SK-N-SH (cell line): ENCODE measurements around the gene NEMP1. TPM values are rescaled to one million over a fixed set of nuclear protein-coding genes. Genes with fewer than 3 reads are reported as not detected.

Experiments used
- CTCF ChIA-PET: fragments of 300-600, 350-600 bp; formaldehyde crosslinking; extraction: SDS; loops from one replicate; lab custom pipeline; 2021; lab: Yijun Ruan, JAX
- POLR2A ChIA-PET: fragments of 350-600 bp; sonication (Branson Sonifier 250); formaldehyde crosslinking; extraction: SDS; loops from one replicate; lab custom pipeline; 2020; ENCODE audit warnings: antibody characterized with exemption, inconsistent platforms; lab: Yijun Ruan, JAX
- DNase-seq: peaks from one replicate; pipeline ENCODE4 v3.0.0; 2012
- H2AFZ ChIP-seq: fragments of 200-600 bp; sonication (generic); 2 replicates; pipeline ENCODE4 v1.8.1; 2016; ENCODE audit warnings: antibody characterized with exemption, mild to moderate bottlenecking, low read depth
- H3F3A ChIP-seq: fragments of 200-600 bp; sonication (generic); replicated peaks from 2 replicates; pipeline ENCODE3; 2016; ENCODE audit warnings: antibody characterized with exemption, mild to moderate bottlenecking; ENCODE audit not compliant: insufficient read depth
- H3K27ac ChIP-seq, 2 experiments: fragments of 200-500 bp in 1 of 2; fragments of 200-600 bp in 1 of 2; sonication (Bioruptor generic) in 1 of 2; sonication (generic), shearing (Covaris generic) in 1 of 2; 2 replicates each; pipeline versions ENCODE4 v1.5.1 to v1.6.1; 2014 to 2016; ENCODE audit warnings: low read depth in 2 of 2, inconsistent platforms in 1 of 2, low read length in 1 of 2, mild to moderate bottlenecking in 1 of 2, mixed read lengths in 1 of 2
- H3K27me3 ChIP-seq: fragments of 200-600 bp; sonication (generic), shearing (Covaris generic); 2 replicates; pipeline ENCODE4 v1.6.1; 2016; ENCODE audit warnings: mixed run types; ENCODE audit not compliant: insufficient read depth
- H3K36me3 ChIP-seq, 2 experiments: fragments of 200-500 bp in 1 of 2; fragments of 200-600 bp in 1 of 2; sonication (Bioruptor generic) in 1 of 2; sonication (generic) in 1 of 2; replicated peaks in 1 of 2; 2 replicates each; pipeline versions ENCODE3 to v1.5.1; 2014 to 2016; ENCODE audit warnings: low read length in 1 of 2, mild to moderate bottlenecking in 1 of 2; ENCODE audit not compliant: insufficient read depth in 2 of 2, control insufficient read depth in 1 of 2
- H3K4me1 ChIP-seq, 2 experiments: fragments of 200-500 bp in 1 of 2; fragments of 200-600 bp in 1 of 2; sonication (Bioruptor generic) in 1 of 2; sonication (generic), shearing (Covaris generic) in 1 of 2; 2 replicates each; pipeline versions ENCODE4 v1.5.1 to v1.6.1; 2014 to 2016; ENCODE audit warnings: low read depth in 1 of 2, low read length in 1 of 2, mixed run types in 1 of 2; ENCODE audit not compliant: insufficient read depth in 2 of 2, control insufficient read depth in 1 of 2
- H3K4me2 ChIP-seq: fragments of 200-600 bp; sonication (generic), shearing (Covaris generic); 2 replicates; pipeline ENCODE4 v1.6.1; 2017; ENCODE audit warnings: mixed run types
- H3K4me3 ChIP-seq, 2 experiments: fragments of 200-500 bp in 1 of 2; fragments of 200-600 bp in 1 of 2; sonication (Bioruptor generic) in 1 of 2; sonication (generic), shearing (Covaris generic) in 1 of 2; 2 replicates each; pipeline versions ENCODE4 v1.5.1 to v1.8.1; 2014 to 2016; ENCODE audit warnings: low read depth in 2 of 2, inconsistent platforms in 1 of 2, low read length in 1 of 2, mild to moderate bottlenecking in 1 of 2, mixed read lengths in 1 of 2, moderate library complexity in 1 of 2
- H3K79me2 ChIP-seq: fragments of 200-600 bp; sonication (generic); 2 replicates; pipeline ENCODE4 v1.8.1; 2017; ENCODE audit warnings: mild to moderate bottlenecking; ENCODE audit not compliant: insufficient read depth
- H3K9ac ChIP-seq: fragments of 200-600 bp; sonication (generic); 2 replicates; pipeline ENCODE4 v1.6.1; 2017; ENCODE audit warnings: mixed run types
- H3K9me2 ChIP-seq: fragments of 200-600 bp; sonication (generic); 2 replicates; pipeline ENCODE4 v1.6.1; 2017; ENCODE audit warnings: mixed run types
- H3K9me3 ChIP-seq: fragments of 200-600 bp; sonication (generic); 2 replicates; pipeline ENCODE4 v1.6.1; 2017; ENCODE audit warnings: mixed run types, mild to moderate bottlenecking, moderate library complexity
- H4K20me1 ChIP-seq: fragments of 200-600 bp; sonication (generic); 2 replicates; pipeline ENCODE4 v1.6.1; 2017; ENCODE audit warnings: mild to moderate bottlenecking, mixed run types; ENCODE audit not compliant: insufficient read depth
- EZH2phosphoT487 ChIP-seq: fragments of 200-600 bp; sonication (generic); IDR thresholded peaks from 2 replicates; pipeline ENCODE4 v1.6.1; 2017; ENCODE audit warnings: low read depth, mixed run types, mild to moderate bottlenecking, antibody characterized with exemption, moderate library complexity, borderline replicate concordance
- FOSL2 ChIP-seq: IDR thresholded peaks from 2 replicates; pipeline ENCODE4 v1.4.0; 2012; ENCODE audit warnings: low read depth, mild to moderate bottlenecking, moderate library complexity, borderline replicate concordance
- GABPA ChIP-seq: IDR thresholded peaks from 2 replicates; pipeline ENCODE4 v1.4.0; 2012; ENCODE audit warnings: low read depth, mild to moderate bottlenecking
- JUND ChIP-seq: IDR thresholded peaks from 2 replicates; pipeline ENCODE4 v1.4.0; 2012
- TAF1 ChIP-seq: IDR thresholded peaks from 2 replicates; pipeline ENCODE4 v1.6.1; 2012; ENCODE audit warnings: low read depth, mild to moderate bottlenecking, low read length, moderate library complexity, borderline replicate concordance
- TCF12 ChIP-seq: IDR thresholded peaks from 2 replicates; pipeline ENCODE4 v1.4.0; 2012
- USF2 ChIP-seq: fragments of 150-350 bp; IDR thresholded peaks from 2 replicates; pipeline ENCODE4 v1.6.1; 2017; ENCODE audit warnings: antibody characterized with exemption, low read length, low read depth, borderline replicate concordance
- YY1 ChIP-seq: IDR thresholded peaks from 2 replicates; pipeline ENCODE4 v1.4.0; 2012; ENCODE audit warnings: low read depth, mild to moderate bottlenecking
- WGBS: methylation state at CpG from one replicate; pipeline ENCODE4 v1.1.6; 2017; ENCODE audit warnings: low lambda C conversion rate; 5-methylcytosine and 5-hydroxymethylcytosine counted together
- polyA plus RNA-seq, 3 experiments: library from polyadenylated mRNA; depleted of rRNA; stranded (reverse); fragments of >200 nt; gene quantifications; 2 replicates each; pipeline ENCODE4 v1.2.3, GENCODE V29; 2012
- TF ChIP-seq, protein P1 (sequence below): IDR thresholded peaks from 2 replicates; pipeline ENCODE4; 2012
- TF ChIP-seq, protein P2 (sequence below): IDR thresholded peaks from 2 replicates; pipeline ENCODE4 v1.4.0; 2012; ENCODE audit warnings: low read depth

Gene NEMP1
- polyA plus RNA-seq, 1 of the 3 experiments (the other 2 are of a cell fraction) = 6.2 TPM

GRCh38 chr12:57110104-57111030 is 31.8 kb upstream of the NEMP1 start:
- Histone ChIP-seq H2AFZ (no peak overlapping the region), H3K4me2 (no peak overlapping the region), H3K4me1 (peaks cover 0 to 9% of the 10 kb centered on the region in 2 experiments; a peak in 2 of 4 replicates), H3K4me3 (no peak overlapping the region), H4K20me1 (no peaks in the 10 kb centered on the region), H3K79me2 (no peaks in the 10 kb centered on the region), H3K27me3 (no peaks in the 10 kb centered on the region), H3F3A (no peaks in the 10 kb centered on the region), H3K9ac (no peak overlapping the region), H3K36me3 (no peaks in the 10 kb centered on the region), H3K9me2 (no peaks in the 10 kb centered on the region), H3K27ac (no peak overlapping the region), H3K9me3 (no peaks in the 10 kb centered on the region)
- POLR2A ChIA-PET = no interaction called here
- 72% methylated on average over 20 of the region's 28 CpGs for WGBS
- CTCF ChIA-PET = interaction anchor here (0.6 to 5.0 kb wide), 23 partner anchors 12 to 353 kb away, joined by 3 to 240 read pairs (median 15); partner anchors contain the start of genes NAB2, NEMP1, TAC3 and ZBTB39
- DNase-seq = peak; percentile 15
- TF ChIP-seq EZH2phosphoT487 (no peak), YY1 (no peak), JUND (no peak)
- TF ChIP-seq, protein P1, sequence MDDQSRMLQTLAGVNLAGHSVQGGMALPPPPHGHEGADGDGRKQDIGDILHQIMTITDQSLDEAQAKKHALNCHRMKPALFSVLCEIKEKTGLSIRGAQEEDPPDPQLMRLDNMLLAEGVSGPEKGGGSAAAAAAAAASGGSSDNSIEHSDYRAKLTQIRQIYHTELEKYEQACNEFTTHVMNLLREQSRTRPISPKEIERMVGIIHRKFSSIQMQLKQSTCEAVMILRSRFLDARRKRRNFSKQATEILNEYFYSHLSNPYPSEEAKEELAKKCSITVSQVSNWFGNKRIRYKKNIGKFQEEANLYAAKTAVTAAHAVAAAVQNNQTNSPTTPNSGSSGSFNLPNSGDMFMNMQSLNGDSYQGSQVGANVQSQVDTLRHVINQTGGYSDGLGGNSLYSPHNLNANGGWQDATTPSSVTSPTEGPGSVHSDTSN = no peak
- TF ChIP-seq, protein P2, sequence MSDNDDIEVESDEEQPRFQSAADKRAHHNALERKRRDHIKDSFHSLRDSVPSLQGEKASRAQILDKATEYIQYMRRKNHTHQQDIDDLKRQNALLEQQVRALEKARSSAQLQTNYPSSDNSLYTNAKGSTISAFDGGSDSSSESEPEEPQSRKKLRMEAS = no peak

DNA sequence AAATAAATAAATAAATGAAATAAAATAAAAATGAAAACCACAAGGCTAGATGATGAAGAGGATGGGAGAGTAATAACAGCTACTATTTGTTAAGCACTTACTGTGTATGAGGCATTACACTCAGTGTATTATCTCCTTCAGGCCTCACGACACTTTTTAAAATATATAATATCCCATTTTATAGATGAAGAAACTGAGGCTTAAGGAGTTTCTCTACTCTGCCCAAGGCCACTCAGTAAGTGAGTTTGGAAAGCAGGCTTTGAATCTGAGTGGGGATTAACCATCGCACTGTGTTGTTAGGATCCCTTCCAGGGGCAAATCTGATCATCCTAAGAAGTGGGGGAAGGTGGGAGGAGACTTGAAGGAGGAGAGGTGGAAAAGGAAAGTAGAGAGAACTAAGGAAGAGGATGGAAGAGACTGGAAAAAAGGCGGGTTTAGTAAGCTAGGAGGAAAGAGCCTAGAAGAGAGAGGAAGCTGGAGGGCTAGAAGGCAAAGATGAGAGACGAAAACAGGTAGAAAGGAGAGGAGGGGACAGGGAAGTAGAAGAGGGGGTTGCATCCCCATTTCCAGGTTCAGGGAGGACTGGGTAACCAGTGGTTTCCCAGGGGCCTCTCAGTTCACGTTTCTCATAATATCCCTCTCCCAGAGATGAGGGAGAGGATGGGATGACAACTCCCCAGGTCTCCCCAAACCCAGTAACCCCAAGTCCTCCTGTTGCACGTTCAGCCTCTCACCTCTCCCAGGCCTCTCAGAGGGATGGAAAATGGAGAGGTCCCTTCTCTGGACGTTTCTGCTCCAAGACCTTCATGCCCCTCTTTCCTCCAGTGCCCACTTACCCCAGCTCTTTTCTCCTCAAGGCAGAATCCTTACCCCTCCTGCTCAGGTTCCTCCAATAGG is 30.9 kb upstream of the NEMP1 start:
- no peak overlapping the region for H3K4me3 ChIP-seq
- H3K36me3 ChIP-seq = no peaks in the 10 kb centered on the region
- H3F3A ChIP-seq = no peaks in the 10 kb centered on the region
- H3K27me3 ChIP-seq = no peaks in the 10 kb centered on the region
- no peak overlapping the region for H2AFZ ChIP-seq
- H3K79me2 ChIP-seq = no peaks in the 10 kb centered on the region
- no peak overlapping the region for H3K9ac ChIP-seq
- H3K27ac ChIP-seq = no peak overlapping the region
- POLR2A ChIA-PET = no interaction called here
- 80% methylated on average over 7 of the region's 7 CpGs for WGBS
- H3K9me2 ChIP-seq = no peaks in the 10 kb centered on the region
- CTCF ChIA-PET = interaction anchor here (0.6 to 23.2 kb wide), 11 partner anchors 16 to 887 kb away, joined by 3 to 339 read pairs (median 43); partner anchors contain the start of genes NAB2, NEMP1 and ZBTB39
- no peak for DNase-seq
- H3K9me3 ChIP-seq = no peaks in the 10 kb centered on the region
- no peak overlapping the region for H3K4me2 ChIP-seq
- H3K4me1 ChIP-seq = peaks cover 0 to 9% of the 10 kb centered on the region in 2 experiments; a peak in 2 of 4 replicates
- TF ChIP-seq FOSL2 (no peak), USF2 (no peak), TAF1 (no peak), TCF12 (no peak), GABPA (no peak)
- H4K20me1 ChIP-seq = no peaks in the 10 kb centered on the region
